Fibroblast of lung (primary cell): ENCODE data around the gene KIF16B.

Experiments used
- CTCF ChIP-seq, 2 donors: IDR thresholded peaks in 1 of 2; conservative IDR thresholded peaks in 1 of 2; 1 replicate in 1 of 2; 2 replicates in 1 of 2; pipeline ENCODE4 v1.5.1; 2011 to 2012; ENCODE audit warnings: low read length in 2 of 2, control low read depth in 1 of 2, inconsistent platforms in 1 of 2, low read depth in 1 of 2, mild to moderate bottlenecking in 1 of 2
- EZH2 ChIP-seq: IDR thresholded peaks from 2 replicates; pipeline ENCODE4 v1.5.1; 2012; ENCODE audit warnings: low read length, control low read depth, mild to moderate bottlenecking; ENCODE audit errors: missing control alignments

- no peak for TF ChIP-seq CTCF (conservative IDR thresholded peaks at IDR 0.05 in 1 of 2, IDR thresholded peaks at IDR 0.05 in 1 of 2; ENCODE audit: low read depth in 1 of 2, low read length in 2 of 2)
- TF ChIP-seq EZH2 = no peak
Measured at GRCh38 chr20:16491294-16491905, 81.8 kb downstream of the KIF16B start.
